GM12865 (cell line): ENCODE results near the gene GP2.

ENCODE experiments used
- DNase-seq: peaks from one replicate; pipeline ENCODE4 v3.0.0; 2010; ENCODE audit warnings: low read depth
- H3K4me3 ChIP-seq: 2 replicates; pipeline ENCODE4 v1.5.1; 2011; ENCODE audit warnings: mild to moderate bottlenecking, low read depth, low read length, control low read depth
- TF ChIP-seq, protein P1 (sequence below): IDR thresholded peaks from 2 replicates; pipeline ENCODE4 v1.5.1; 2011; ENCODE audit warnings: low read length, control low read depth, low read depth, inconsistent platforms; ENCODE audit not compliant: insufficient read depth; ENCODE audit errors: missing control alignments

GP2 gene

GRCh38 chr16:20339744-20340143 lies 12.4 kb upstream of the GP2 start:
- peak; percentile 5 for DNase-seq
- no peak overlapping the region for H3K4me3 ChIP-seq
- TF ChIP-seq, protein P1, sequence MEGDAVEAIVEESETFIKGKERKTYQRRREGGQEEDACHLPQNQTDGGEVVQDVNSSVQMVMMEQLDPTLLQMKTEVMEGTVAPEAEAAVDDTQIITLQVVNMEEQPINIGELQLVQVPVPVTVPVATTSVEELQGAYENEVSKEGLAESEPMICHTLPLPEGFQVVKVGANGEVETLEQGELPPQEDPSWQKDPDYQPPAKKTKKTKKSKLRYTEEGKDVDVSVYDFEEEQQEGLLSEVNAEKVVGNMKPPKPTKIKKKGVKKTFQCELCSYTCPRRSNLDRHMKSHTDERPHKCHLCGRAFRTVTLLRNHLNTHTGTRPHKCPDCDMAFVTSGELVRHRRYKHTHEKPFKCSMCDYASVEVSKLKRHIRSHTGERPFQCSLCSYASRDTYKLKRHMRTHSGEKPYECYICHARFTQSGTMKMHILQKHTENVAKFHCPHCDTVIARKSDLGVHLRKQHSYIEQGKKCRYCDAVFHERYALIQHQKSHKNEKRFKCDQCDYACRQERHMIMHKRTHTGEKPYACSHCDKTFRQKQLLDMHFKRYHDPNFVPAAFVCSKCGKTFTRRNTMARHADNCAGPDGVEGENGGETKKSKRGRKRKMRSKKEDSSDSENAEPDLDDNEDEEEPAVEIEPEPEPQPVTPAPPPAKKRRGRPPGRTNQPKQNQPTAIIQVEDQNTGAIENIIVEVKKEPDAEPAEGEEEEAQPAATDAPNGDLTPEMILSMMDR = no peak

GRCh38 chr16:20336955-20337354 lies 9.6 kb upstream of the GP2 start:
- H3K4me3 ChIP-seq = no peak overlapping the region
- TF ChIP-seq, protein P1 = no peak
- DNase-seq = no peak

GRCh38 chr16:20334396-20334795 lies 7.1 kb upstream of the GP2 start:
- H3K4me3 ChIP-seq = no peak overlapping the region
- no peak for DNase-seq
- TF ChIP-seq, protein P1 = no peak

- DNase-seq = no peak
- no peak overlapping the region for H3K4me3 ChIP-seq
- TF ChIP-seq, protein P1 = no peak
Measured at GRCh38 chr16:20333120-20333519, 5.8 kb upstream of the GP2 start.

GRCh38 chr16:20332411-20332810 lies 5.1 kb upstream of the GP2 start:
- H3K4me3 ChIP-seq = no peak overlapping the region
- TF ChIP-seq, protein P1 = no peak

GRCh38 chr16:20331635-20332034 lies 4.3 kb upstream of the GP2 start:
- TF ChIP-seq, protein P1 = no peak
- no peak overlapping the region for H3K4me3 ChIP-seq
- DNase-seq = no peak

More at GRCh38 chr16:20332411-20332810, 5.1 kb upstream of the GP2 start:
- DNase-seq = no peak

- DNase-seq = no peak
- TF ChIP-seq, protein P1 = no peak
- no peak overlapping the region for H3K4me3 ChIP-seq
Measured at GRCh38 chr16:20329392-20330138, 2.3 kb upstream of the GP2 start.
